GM12875 (cell line): ENCODE results near the gene C5orf22.

ENCODE experiments used
- H3K4me3 ChIP-seq: one replicate; pipeline ENCODE4 v1.5.1; 2011; ENCODE audit warnings: low read depth, low read length, control low read depth
- CTCF ChIP-seq: IDR thresholded peaks from 2 replicates; pipeline ENCODE4 v1.5.1; 2011; ENCODE audit warnings: low read depth, mild to moderate bottlenecking, control low read depth, inconsistent platforms, low read length, moderate library complexity, borderline replicate concordance; ENCODE audit not compliant: insufficient read depth

Gene C5orf22

GRCh38 chr5:31531888-31532547 lies at the start of gene C5orf22, which contains the start of gene DROSHA:
C5orf22 (plus strand) TSS chr5:31532301; CDS start chr5:31532393, 92 bp downstream.
DROSHA (minus strand) TSS chr5:31532093; CDS start chr5:31529059, 3,034 bp downstream.
- peak within 1 kb of the TSS; percentile 70 for H3K4me3 ChIP-seq
- no peak for TF ChIP-seq CTCF

GRCh38 chr5:31485376-31486207 lies 46.5 kb upstream of the C5orf22 start:
- TF ChIP-seq CTCF: no peak
- no peak overlapping the region for H3K4me3 ChIP-seq

GRCh38 chr5:31486441-31486840 lies 45.7 kb upstream of the C5orf22 start:
- no peak for TF ChIP-seq CTCF
- no peak overlapping the region for H3K4me3 ChIP-seq

- no peak overlapping the region for H3K4me3 ChIP-seq
- no peak for TF ChIP-seq CTCF
Measured at GRCh38 chr5:31487506-31487905, 44.6 kb upstream of the C5orf22 start.

- TF ChIP-seq CTCF: no peak
- H3K4me3 ChIP-seq: no peak overlapping the region
Measured at GRCh38 chr5:31492869-31493268, 39.2 kb upstream of the C5orf22 start.

- TF ChIP-seq CTCF: no peak
- no peak overlapping the region for H3K4me3 ChIP-seq
Measured at GRCh38 chr5:31495336-31495735, 36.8 kb upstream of the C5orf22 start.
